ENCODE data around the gene COL4A1.

- TF ChIP-seq CTCF (IDR thresholded peaks at IDR 0.05), result no peak
- no peak for TF ChIP-seq POLR2A (IDR thresholded peaks at IDR 0.05)
- TF ChIP-seq EP300 (IDR thresholded peaks at IDR 0.05), result no peak
Observed at GRCh38 chr13:110212529-110212928, 94.4 kb downstream of the COL4A1 start.

Measured in gastroesophageal sphincter (tissue), 3 donors.